ENCODE data around the gene DPYSL5. TPM values are rescaled to one million over a fixed set of nuclear protein-coding genes. Genes with fewer than 3 reads are reported as not detected.

The DPYSL5 gene
- total and polyA plus RNA-seq, 2 of the 8 experiments (the other 6 are each of a cell fraction or from before 2014, with no cell fraction given), result 11.9 to 16.4 TPM

DNA sequence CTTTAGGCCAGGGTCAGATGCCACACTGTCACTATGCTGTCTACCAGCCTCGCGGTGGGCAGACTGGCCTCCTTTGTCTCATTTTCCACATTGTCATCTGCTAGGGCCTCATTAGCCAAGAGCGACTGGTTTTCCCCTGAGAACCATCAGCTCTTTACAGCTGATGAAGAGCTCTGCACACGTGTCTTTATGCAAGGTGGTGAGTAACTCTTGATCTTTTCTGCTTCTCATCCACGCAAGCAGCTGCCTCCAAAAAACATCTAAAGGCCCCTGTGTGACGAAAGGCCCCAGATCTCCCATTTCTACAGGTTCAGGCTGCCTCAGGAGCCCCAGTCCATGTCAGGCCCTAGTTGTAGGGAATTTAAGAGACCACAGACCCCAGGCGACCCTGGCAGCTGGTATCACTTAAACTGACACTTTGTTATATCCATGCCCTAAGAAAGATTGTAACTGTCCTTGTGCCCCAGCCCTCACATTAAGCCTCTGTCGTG is 52.9 kb downstream of the DPYSL5 start:
- Histone ChIP-seq H4K20me1 (replicated peaks in 1 of 2; ENCODE audit: control insufficient read depth in 1 of 2, insufficient read depth in 2 of 2, low read length in 2 of 2) (peaks cover 0 to 3% of the 10 kb centered on the region in 2 experiments), H2BK120ac (replicated peaks; ENCODE audit: low read depth, low read length) (no peak overlapping the region), H3K23ac (ENCODE audit: insufficient read length) (no peak overlapping the region), H4K8ac (ENCODE audit: extremely low read depth, insufficient read depth, low read length) (no peak overlapping the region), H3K79me2 (ENCODE audit: control insufficient read depth in 1 of 2, insufficient read depth in 2 of 2, low read length in 2 of 2) (no peaks in the 10 kb centered on the region), H4K91ac (replicated peaks; ENCODE audit: insufficient read length, low read length) (no peak overlapping the region), H2BK20ac (ENCODE audit: low read length) (no peak overlapping the region), H3K27me3 (replicated peaks in 1 of 4; ENCODE audit: control insufficient read depth in 3 of 4, extremely low read depth in 1 of 4, insufficient read depth in 3 of 4, low read length in 3 of 4) (0 out of 7 replicates have a peak, but pooled peaks cover 0 to 2% (median 0%) of the 10 kb centered on the region in 4 experiments), H2BK5ac (ENCODE audit: low read depth, low read length) (no peak overlapping the region), H2BK12ac (ENCODE audit: low read depth, low read length) (no peak overlapping the region), H3K4me1 (replicated peaks in 1 of 4; ENCODE audit: control insufficient read depth in 3 of 4, insufficient read depth in 4 of 4, low read length in 3 of 4) (peaks cover 8 to 17% (median 12%) of the 10 kb centered on the region in 4 experiments; a peak in 6 of 7 replicates), H3K18ac (ENCODE audit: extremely low read depth, low read length) (no peak overlapping the region), H3K27ac (ENCODE audit: low read depth, low read length) (no peak overlapping the region), H4K5ac (ENCODE audit: insufficient read length, low read depth, low read length) (no peak overlapping the region), H3K4me3 (ENCODE audit: extremely low read depth in 1 of 4, insufficient read depth in 2 of 4, low read depth in 3 of 4, low read length in 4 of 4) (no peak overlapping the region; a peak in 1 of 8 replicates), H3K14ac (ENCODE audit: insufficient read length) (no peak overlapping the region), H2AFZ (ENCODE audit: low read length) (no peak overlapping the region), H3K4ac (replicated peaks; ENCODE audit: insufficient read length, low read depth, low read length) (no peak overlapping the region), H3K9me3 (ENCODE audit: insufficient read depth in 2 of 2, low read depth in 1 of 2, low read length in 1 of 2) (no peaks in the 10 kb centered on the region; a peak in 1 of 4 replicates), H2BK15ac (ENCODE audit: low read length) (no peak overlapping the region), H3K56ac (replicated peaks; ENCODE audit: insufficient read length, low read depth, low read length) (no peak overlapping the region), H3K4me2 (ENCODE audit: insufficient read depth in 1 of 2, low read depth in 2 of 2, low read length in 2 of 2) (peak overlapping the region; percentile 31 to 55; a peak in 2 of 4 replicates), H3K23me2 (ENCODE audit: low read depth, low read length) (no peaks in the 10 kb centered on the region), H2AK5ac (ENCODE audit: low read depth, low read length) (no peak overlapping the region), H3K36me3 (ENCODE audit: control insufficient read depth in 2 of 4, insufficient read depth in 4 of 4, low read length in 3 of 4) (peaks cover 0 to 3% (median 1%) of the 10 kb centered on the region in 4 experiments; a peak in 1 of 8 replicates), H3K9ac (replicated peaks in 1 of 4; ENCODE audit: extremely low read depth in 1 of 4, low read depth in 3 of 4, low read length in 3 of 4) (no peak overlapping the region), H3K79me1 (ENCODE audit: low read depth, low read length) (no peaks in the 10 kb centered on the region)
- FAIRE-seq (no peak), DNase-seq (ENCODE audit: low read depth in 1 of 2, low spot score in 2 of 2) (no peak)
- ChIA-PET CTCF (ENCODE audit: partially characterized antibody) (interaction anchor here (0.8 to 2.6 kb wide), 4 partner anchors 11 to 42 kb away, joined by 3 to 9 read pairs (median 4); no protein-coding TSS in a partner anchor), POLR2A (ENCODE audit: partially characterized antibody) (no interaction called here)
- 83% methylated on average over 8 of the region's 8 CpGs; no CpG with 5 or more reads in 1 of the 2 experiments for WGBS, 2 experiments (ENCODE audit: extremely low coverage in 1 of 2, insufficient coverage in 1 of 2, insufficient read length in 1 of 2, insufficient replicate concordance in 2 of 2, low coverage in 1 of 2, low lambda C conversion rate in 2 of 2, missing lambda C conversion rate in 1 of 2)
- no peak for TF ChIP-seq RFX5 (IDR thresholded peaks at IDR 0.05; ENCODE audit: borderline replicate concordance, low read depth, low read length)
- no peak for TF ChIP-seq RBBP5 (IDR thresholded peaks at IDR 0.05; ENCODE audit: borderline replicate concordance, low read depth, low read length)
- no peak for TF ChIP-seq FOSL1 (IDR thresholded peaks at IDR 0.05; ENCODE audit: insufficient read depth, low read depth, low read length)
- TF ChIP-seq KDM1A (IDR thresholded peaks at IDR 0.05; ENCODE audit: borderline replicate concordance, low read length), result no peak
- TF ChIP-seq HDAC6 (IDR thresholded peaks at IDR 0.05; ENCODE audit: low read depth, low read length), result no peak
- no peak for TF ChIP-seq NRF1 (IDR thresholded peaks at IDR 0.05; ENCODE audit: low read depth, low read length)
- TF ChIP-seq YY1 (IDR thresholded peaks at IDR 0.05; ENCODE audit: low read depth, low read length), result no peak
- TF ChIP-seq CHD1 (IDR thresholded peaks at IDR 0.05; ENCODE audit: low read depth, low read length), result no peak
- TF ChIP-seq BRCA1 (IDR thresholded peaks at IDR 0.05; ENCODE audit: low read depth, low read length), result no peak
- TF ChIP-seq SUZ12 (IDR thresholded peaks at IDR 0.05; ENCODE audit: low read length), result no peak
- no peak for TF ChIP-seq EP300 (IDR thresholded peaks at IDR 0.05; ENCODE audit: borderline replicate concordance in 1 of 2, low read depth in 2 of 2, low read length in 2 of 2)
- TF ChIP-seq, protein P1, sequence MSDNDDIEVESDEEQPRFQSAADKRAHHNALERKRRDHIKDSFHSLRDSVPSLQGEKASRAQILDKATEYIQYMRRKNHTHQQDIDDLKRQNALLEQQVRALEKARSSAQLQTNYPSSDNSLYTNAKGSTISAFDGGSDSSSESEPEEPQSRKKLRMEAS (IDR thresholded peaks at IDR 0.05), result no peak
- no peak for TF ChIP-seq RAD21 (IDR thresholded peaks at IDR 0.05 in 1 of 2, conservative IDR thresholded peaks at IDR 0.05 in 1 of 2; ENCODE audit: low read depth in 2 of 2, low read length in 2 of 2)
